ENCODE results near the gene GRB2. TPM values are rescaled to one million over a fixed set of nuclear protein-coding genes. Genes with fewer than 3 reads are reported as not detected.
A peak's percentile ranks its signal among the peaks of the same experiment; 100 is the strongest.

Gene GRB2
- total and polyA plus RNA-seq, 2 experiments from 2014 or later = 82.7 to 101 TPM

DNA sequence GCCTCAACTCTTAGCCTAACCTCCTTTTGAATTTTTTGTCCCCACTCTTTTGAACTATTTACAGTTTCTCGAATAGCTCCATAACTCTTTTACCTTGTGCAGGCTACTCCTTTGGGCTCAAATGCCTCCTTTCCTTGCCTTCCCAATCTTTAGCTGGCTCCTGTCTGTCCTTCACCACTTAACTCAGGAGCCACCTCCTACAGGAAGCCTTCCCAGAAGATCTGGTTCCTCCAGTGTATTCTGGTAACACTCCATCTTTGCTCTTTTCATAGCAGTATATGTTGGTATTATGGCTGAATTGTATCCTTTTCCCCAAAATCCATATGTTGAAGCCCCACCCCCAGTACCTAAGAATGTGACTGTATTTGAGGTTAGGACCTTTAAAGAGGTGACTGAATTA, 9.0 kb upstream of the GRB2 start:
- no peaks in the 10 kb centered on the region for H3K9me2 ChIP-seq (replicated peaks; ENCODE audit: insufficient read depth)
- WGBS (ENCODE audit: low lambda C conversion rate, missing lambda C conversion rate) = 83% methylated on average over 1 of the region's 1 CpG
- TF ChIP-seq, protein P1, sequence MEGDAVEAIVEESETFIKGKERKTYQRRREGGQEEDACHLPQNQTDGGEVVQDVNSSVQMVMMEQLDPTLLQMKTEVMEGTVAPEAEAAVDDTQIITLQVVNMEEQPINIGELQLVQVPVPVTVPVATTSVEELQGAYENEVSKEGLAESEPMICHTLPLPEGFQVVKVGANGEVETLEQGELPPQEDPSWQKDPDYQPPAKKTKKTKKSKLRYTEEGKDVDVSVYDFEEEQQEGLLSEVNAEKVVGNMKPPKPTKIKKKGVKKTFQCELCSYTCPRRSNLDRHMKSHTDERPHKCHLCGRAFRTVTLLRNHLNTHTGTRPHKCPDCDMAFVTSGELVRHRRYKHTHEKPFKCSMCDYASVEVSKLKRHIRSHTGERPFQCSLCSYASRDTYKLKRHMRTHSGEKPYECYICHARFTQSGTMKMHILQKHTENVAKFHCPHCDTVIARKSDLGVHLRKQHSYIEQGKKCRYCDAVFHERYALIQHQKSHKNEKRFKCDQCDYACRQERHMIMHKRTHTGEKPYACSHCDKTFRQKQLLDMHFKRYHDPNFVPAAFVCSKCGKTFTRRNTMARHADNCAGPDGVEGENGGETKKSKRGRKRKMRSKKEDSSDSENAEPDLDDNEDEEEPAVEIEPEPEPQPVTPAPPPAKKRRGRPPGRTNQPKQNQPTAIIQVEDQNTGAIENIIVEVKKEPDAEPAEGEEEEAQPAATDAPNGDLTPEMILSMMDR (IDR thresholded peaks at IDR 0.05; ENCODE audit: poor library complexity) = no peak
- TF ChIP-seq EZH2phosphoT487 (IDR thresholded peaks at IDR 0.05; ENCODE audit: low read depth, severe bottlenecking, unreplicated experiment) (no peak), EZH2 (IDR thresholded peaks at IDR 0.05; ENCODE audit: borderline replicate concordance) (no peak)
- no peaks in the 10 kb centered on the region for H4K20me1 ChIP-seq (ENCODE audit: insufficient read depth, poor library complexity, severe bottlenecking)
- H3K27ac ChIP-seq = no peak overlapping the region
- no peaks in the 10 kb centered on the region for H3K36me3 ChIP-seq (replicated peaks; ENCODE audit: insufficient read depth, low read depth)
- no peak overlapping the region for H3K4me2 ChIP-seq
- no peaks in the 10 kb centered on the region for H3K79me2 ChIP-seq
- no peaks in the 10 kb centered on the region for H3K27me3 ChIP-seq
- no peak overlapping the region for H3K4me3 ChIP-seq
- H2AFZ ChIP-seq = no peak overlapping the region
- H3K4me1 ChIP-seq (ENCODE audit: insufficient read depth) = no peaks in the 10 kb centered on the region
- no peaks in the 10 kb centered on the region for H3K9me3 ChIP-seq (ENCODE audit: low read depth)
- no peak for DNase-seq (ENCODE audit: low spot score)

DNA sequence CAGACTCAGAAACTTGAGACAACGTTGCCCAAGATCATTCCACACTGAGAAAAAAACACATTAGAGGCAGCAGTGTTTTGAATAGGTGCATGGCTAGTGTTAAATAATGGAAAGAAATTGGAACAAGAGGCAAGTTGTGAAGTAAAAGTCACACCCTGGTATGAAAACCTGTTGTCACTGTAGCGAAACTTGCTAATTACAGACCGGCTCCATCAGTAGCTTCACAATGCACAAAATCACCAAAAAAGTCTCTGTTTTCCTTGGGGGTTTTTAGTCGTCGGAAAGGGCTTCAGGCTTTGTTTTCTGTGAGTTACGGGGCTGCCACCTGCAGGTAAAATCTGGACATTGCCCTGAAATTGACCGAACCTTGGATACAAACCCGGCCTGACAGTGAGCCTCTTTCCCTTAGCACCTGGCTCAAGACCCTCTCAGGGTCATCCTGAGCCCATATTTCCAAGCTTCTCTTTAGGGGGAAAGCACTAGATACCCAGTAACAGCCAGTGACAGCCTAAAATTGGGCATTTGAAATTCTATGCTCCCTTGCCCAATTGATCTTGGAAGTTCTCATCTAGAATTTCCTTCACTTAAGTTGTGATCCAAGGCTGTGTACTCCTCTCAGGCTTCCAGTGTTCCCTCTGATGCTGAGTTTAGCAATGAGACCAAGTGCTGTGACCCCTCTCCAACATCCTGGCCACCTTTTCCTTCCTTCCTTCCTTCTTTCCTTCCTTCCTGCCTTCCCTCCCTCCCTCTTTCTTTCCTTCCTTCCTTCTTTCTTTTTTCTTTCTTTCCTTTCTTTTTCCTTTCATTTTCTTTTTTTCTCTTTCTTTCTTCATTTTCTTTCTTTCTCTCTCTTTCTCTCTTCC, 7.2 kb upstream of the GRB2 start:
- H3K4me1 ChIP-seq (ENCODE audit: insufficient read depth) = no peaks in the 10 kb centered on the region
- peak; percentile 78 for DNase-seq (ENCODE audit: low spot score)
- no peaks in the 10 kb centered on the region for H3K79me2 ChIP-seq
- H3K4me2 ChIP-seq = peak overlapping the region; percentile 75
- no peak overlapping the region for H3K4me3 ChIP-seq
- TF ChIP-seq EZH2 (IDR thresholded peaks at IDR 0.05; ENCODE audit: borderline replicate concordance) (no peak), EZH2phosphoT487 (IDR thresholded peaks at IDR 0.05; ENCODE audit: low read depth, severe bottlenecking, unreplicated experiment) (no peak)
- TF ChIP-seq, protein P1 (IDR thresholded peaks at IDR 0.05; ENCODE audit: poor library complexity) = peak; percentile 83
- no peaks in the 10 kb centered on the region for H3K36me3 ChIP-seq (replicated peaks; ENCODE audit: insufficient read depth, low read depth)
- no peaks in the 10 kb centered on the region for H3K27me3 ChIP-seq
- no peaks in the 10 kb centered on the region for H4K20me1 ChIP-seq (ENCODE audit: insufficient read depth, poor library complexity, severe bottlenecking)
- H3K9me3 ChIP-seq (ENCODE audit: low read depth) = no peaks in the 10 kb centered on the region
- H3K27ac ChIP-seq = no peak overlapping the region
- peak overlapping the region; percentile 52 for H2AFZ ChIP-seq
- H3K9me2 ChIP-seq (replicated peaks; ENCODE audit: insufficient read depth) = no peaks in the 10 kb centered on the region
- WGBS (ENCODE audit: low lambda C conversion rate, missing lambda C conversion rate) = 7% methylated on average over 8 of the region's 8 CpGs

DNA sequence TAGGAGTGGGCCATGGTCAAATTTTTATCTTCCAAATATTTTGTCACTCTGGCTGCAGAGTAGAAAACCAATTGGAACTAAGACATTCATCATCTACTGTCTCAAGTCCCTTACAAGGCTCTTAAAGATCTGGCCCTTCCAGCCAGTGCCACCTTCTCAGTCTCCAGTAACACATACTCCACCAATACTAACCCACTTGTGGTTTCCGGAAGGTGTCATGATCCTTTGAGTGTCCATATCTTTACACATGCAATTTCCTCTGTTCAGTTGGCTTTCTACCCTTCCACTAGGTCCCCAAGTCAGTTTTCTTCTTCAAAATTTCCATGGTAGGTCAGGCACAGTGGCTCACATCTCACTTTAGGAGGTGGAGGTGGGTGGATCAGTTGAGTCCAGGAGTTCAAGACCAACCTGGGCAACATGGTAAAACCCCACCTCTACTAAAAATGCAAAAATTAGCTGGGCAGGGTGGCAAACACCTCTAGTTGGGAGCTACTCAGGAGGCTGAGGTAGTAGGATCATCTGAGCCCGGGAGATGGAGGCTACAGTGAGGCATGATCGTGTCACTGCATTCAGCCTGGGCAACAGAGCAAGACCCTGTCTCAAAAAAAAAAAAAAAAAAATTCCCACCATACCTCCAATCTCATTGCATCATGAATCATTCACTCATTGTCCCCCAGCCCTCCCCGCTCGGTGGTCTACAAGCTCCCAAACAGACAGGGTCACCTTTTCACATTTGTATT, 6.0 kb upstream of the GRB2 start:
- TF ChIP-seq EZH2phosphoT487 (IDR thresholded peaks at IDR 0.05; ENCODE audit: low read depth, severe bottlenecking, unreplicated experiment) = no peak
- TF ChIP-seq EZH2 (IDR thresholded peaks at IDR 0.05; ENCODE audit: borderline replicate concordance) = no peak
- TF ChIP-seq, protein P1 (IDR thresholded peaks at IDR 0.05; ENCODE audit: poor library complexity) = no peak
- Histone ChIP-seq H3K9me2 (replicated peaks; ENCODE audit: insufficient read depth) (no peaks in the 10 kb centered on the region), H3K4me1 (ENCODE audit: insufficient read depth) (no peaks in the 10 kb centered on the region), H3K27me3 (no peaks in the 10 kb centered on the region), H4K20me1 (ENCODE audit: insufficient read depth, poor library complexity, severe bottlenecking) (no peaks in the 10 kb centered on the region), H3K4me2 (no peak overlapping the region), H3K9me3 (ENCODE audit: low read depth) (no peaks in the 10 kb centered on the region), H3K79me2 (no peaks in the 10 kb centered on the region), H3K4me3 (no peak overlapping the region), H2AFZ (no peak overlapping the region), H3K36me3 (replicated peaks; ENCODE audit: insufficient read depth, low read depth) (no peaks in the 10 kb centered on the region), H3K27ac (no peak overlapping the region)
- WGBS (ENCODE audit: low lambda C conversion rate, missing lambda C conversion rate) = 91% methylated on average over 5 of the region's 5 CpGs
- no peak for DNase-seq (ENCODE audit: low spot score)
